Measurements from ENCODE around the gene KRTAP10-6. TPM values are rescaled to one million over a fixed set of nuclear protein-coding genes. Genes with fewer than 3 reads are reported as not detected.
"Not testable (repeated sequence)": the region's sequence is repeated elsewhere in the genome, so short reads cannot be mapped to it uniquely, and the experiment has no call there.

Gene KRTAP10-6
- total RNA-seq, 2 donors from 2014 or later, result not detected

DNA sequence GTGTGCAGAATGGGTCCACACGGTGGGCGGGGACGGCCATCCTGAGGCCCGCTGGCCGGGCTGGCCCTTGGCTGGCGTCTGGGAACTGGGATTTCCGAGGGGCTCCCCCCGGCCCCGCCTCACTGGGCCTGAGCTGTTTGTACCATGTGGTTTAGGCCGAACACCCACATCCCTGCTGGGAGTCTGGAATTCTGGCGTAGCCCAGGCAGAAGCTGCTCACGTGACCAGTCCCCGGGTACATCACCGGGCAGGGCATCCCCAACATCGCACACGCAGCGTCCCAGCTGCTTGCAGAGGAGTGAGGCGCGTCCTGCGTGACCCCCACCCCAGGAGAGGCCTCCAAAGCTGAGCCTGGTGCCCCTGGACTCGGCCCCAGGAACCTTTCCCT is 10.2 kb upstream of the KRTAP10-6 start:
- no peak for ATAC-seq
- DNase-seq, result no peak
- intact Hi-C loops (cut with DNase I, micrococcal nuclease), result no loop called here

GRCh38 chr21:44601596-44602462 is 9.5 kb upstream of the KRTAP10-6 start:
- DNase-seq, result no peak
- ATAC-seq, result no peak
- intact Hi-C loops (cut with DNase I, micrococcal nuclease), result no loop called here

- intact Hi-C loops (cut with DNase I, micrococcal nuclease); DNase-seq; ATAC-seq: not testable (repeated sequence)
These were observed 8.8 kb upstream of the KRTAP10-6 start for GRCh38 chr21:44601091-44601490.

DNA sequence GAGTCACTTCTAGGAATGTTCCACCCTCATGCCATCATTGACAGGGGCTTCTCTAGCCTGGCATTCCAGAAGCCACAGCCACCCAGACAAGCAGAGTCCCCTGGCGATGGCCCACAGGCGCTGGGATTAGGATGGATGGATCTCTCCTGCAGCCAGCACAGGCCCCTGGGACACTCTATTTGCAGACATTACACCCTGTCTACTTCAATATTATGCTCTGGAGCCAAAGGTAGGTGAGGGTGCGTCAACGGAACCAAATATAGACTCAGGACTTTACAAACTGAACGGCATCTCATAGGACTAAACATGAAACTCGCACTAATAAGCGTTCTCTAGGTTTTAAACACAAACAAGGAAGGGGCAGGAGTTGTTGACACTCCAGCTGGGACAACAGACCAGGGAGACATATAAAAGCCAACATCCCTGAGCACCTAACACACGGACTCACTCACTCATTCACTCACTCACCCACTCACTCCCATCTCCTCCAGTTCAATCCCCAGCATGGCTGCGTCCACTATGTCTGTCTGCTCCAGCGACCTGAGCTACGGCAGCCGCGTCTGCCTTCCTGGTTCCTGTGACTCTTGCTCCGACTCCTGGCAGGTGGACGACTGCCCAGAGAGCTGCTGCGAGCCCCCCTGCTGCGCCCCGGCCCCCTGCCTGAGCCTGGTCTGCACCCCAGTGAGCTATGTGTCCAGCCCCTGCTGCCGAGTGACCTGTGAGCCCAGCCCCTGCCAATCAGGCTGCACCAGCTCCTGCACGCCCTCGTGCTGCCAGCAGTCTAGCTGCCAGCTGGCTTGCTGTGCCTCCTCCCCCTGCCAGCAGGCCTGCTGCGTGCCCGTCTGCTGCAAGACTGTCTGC is 8.0 kb upstream of the KRTAP10-6 start, which contains the start of gene KRTAP10-7:
Gene KRTAP10-7 (plus strand): TSS at position 480 of the 861 bp plus-strand sequence. CDS start 25 bp downstream, at position 505.
- intact Hi-C loops (cut with DNase I, micrococcal nuclease); DNase-seq; ATAC-seq: not testable (repeated sequence)

DNA sequence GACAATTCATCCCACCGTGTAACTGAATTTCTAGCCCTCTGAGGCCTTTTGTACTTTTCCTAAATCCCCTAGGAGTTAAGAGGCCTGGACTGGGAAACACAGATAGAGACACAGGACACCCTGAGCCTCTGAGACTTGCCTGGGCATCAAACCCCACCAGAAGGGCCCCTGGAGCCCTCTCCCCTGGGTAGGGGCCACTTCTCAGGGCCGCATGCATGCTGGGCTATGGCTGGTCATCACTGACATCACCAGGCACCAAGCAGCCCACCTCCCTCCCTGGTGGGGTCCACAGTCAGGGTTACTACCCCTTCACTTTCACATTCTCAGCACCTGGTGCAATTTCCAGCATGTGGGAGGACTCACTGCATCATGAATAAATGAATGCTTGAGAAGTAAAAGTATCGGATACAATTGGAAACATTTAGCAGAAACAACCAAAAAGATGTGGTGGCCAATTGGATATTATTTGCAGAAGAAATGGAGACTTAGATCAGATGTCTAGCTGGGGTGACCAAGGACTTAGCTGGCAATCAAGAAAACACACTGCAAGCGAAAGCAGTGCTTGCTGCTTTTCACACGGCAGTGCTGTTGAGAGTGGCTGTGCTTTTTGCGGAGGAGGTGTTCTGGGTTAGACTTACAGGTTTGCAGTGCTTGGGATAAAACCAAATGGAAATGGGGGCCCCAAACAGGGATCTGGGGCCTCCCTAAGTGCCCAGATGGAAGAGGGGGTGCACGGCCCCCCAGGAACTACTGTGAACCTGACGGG is 7.1 kb upstream of the KRTAP10-6 start:
- ATAC-seq (no peak), DNase-seq (no peak)
- intact Hi-C loops (cut with DNase I, micrococcal nuclease), result no loop called here

GRCh38 chr21:44598061-44598460 is 5.8 kb upstream of the KRTAP10-6 start:
- intact Hi-C loops (cut with DNase I, micrococcal nuclease), result no loop called here
- ATAC-seq (no peak), DNase-seq (no peak)

DNA sequence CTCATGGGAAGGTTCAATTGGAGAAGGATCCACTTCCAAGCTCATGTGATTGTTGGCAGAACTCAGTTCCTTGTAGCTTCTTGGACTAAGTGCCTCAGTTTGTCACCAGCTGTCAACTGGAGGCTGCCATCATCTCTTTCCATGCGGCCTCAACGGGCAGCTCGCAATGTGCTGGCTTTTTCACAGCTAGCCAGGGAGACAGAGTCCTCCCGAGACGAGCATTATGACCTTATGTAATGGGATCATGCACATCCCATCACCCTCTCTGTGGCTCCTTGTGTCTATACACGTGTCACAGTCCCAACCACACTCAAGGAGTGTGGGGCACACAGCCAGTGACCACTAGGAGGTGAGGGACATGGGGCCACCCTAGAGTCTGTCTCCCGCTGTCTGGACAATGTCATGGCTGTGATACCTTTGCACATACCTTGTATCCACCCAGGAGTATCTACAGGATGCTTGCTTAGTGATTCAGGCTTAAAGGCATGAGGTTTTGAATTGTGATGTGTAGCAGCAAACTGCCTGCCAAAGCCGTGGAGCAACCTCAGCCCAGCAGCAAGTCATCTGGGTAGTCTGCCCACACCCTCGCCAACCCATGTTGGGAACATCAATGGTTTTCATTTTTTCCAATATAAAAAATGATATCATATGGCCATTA is 3.9 kb upstream of the KRTAP10-6 start:
- DNase-seq (no peak), ATAC-seq (no peak)
- intact Hi-C loops (cut with DNase I, micrococcal nuclease), result no loop called here

- intact Hi-C loops (cut with DNase I, micrococcal nuclease), result no loop called here
- DNase-seq (no peak), ATAC-seq (no peak)
These were observed 3.2 kb upstream of the KRTAP10-6 start for GRCh38 chr21:44595524-44595923.

GRCh38 chr21:44594406-44594916 is 2.2 kb upstream of the KRTAP10-6 start:
- intact Hi-C loops (cut with DNase I, micrococcal nuclease), result no loop called here
- no peak for ATAC-seq
- DNase-seq, result no peak

- ATAC-seq (no peak), DNase-seq (no peak)
- intact Hi-C loops (cut with DNase I, micrococcal nuclease), result no loop called here
These were observed 1.5 kb upstream of the KRTAP10-6 start for GRCh38 chr21:44593598-44594405.

DNA sequence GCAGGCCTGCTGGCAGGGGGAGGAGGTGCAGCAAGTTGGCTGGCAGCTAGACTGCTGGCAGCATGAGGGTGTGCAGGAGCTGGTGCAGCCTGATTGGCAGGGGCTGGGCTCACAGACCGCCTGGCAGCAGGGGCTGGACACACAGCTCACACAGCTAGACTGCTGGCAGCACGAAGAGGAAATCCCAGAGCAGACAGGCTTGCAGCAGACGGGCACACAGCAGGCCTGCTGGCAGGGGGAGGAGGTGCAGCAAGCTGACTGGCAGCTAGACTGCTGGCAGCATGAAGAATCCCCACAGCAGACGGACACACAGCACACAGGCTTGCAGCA is 539 bp downstream of the KRTAP10-6 start:
- intact Hi-C loops (cut with DNase I, micrococcal nuclease); ATAC-seq; DNase-seq: not testable (repeated sequence)

DNA sequence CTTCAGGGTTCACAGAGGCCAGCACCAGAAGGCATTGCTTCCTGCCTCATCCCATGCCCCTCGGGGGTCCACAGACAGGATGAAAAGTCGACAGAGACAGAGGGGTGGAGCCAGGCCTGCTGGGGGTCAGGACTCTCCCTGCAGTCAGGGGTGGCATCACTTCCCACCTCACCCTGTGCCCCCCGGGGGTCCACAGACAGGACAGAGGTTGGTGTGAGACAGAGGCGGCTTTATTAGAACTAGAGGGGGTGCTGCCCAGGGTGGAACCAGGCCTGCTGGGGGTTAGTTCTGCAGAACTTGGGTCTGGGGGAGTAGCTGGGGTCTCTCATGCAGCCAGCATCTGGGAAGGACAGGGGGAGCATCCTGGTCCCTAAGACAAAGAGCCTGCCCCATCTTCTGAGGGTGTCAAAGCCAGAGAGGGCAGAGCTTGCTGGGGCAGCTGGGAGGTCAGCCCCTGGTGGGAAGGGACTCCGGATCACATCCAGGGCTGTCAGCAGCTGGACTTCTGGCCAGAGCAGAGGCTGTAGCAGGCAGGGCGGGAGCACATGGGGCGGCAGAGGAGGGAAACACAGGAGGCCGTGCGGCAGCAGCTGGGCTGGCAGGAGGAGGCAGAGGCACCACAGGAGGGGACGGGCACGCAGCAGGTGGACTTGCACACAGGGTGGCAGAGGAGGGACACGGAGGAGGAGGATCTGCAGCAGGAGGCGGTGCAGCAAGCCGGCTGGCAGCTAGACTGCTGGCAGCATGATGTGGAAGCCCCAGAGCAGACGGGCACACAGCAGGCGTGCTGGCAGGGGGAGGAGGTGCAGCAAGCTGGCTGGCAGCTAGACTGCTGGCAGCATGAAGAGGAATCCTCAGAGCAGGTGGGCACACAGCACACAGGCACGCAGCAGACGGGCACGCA is 1.2 kb downstream of the KRTAP10-6 start:
- ATAC-seq; DNase-seq; intact Hi-C loops (cut with DNase I, micrococcal nuclease): not testable (repeated sequence)

- intact Hi-C loops (cut with DNase I, micrococcal nuclease), result no loop called here
- ATAC-seq, result no peak
- DNase-seq, result no peak
These were observed 2.0 kb downstream of the KRTAP10-6 start for GRCh38 chr21:44590311-44590721.

GRCh38 chr21:44589586-44590305 is 2.6 kb downstream of the KRTAP10-6 start:
- intact Hi-C loops (cut with DNase I, micrococcal nuclease), result no loop called here
- no peak for ATAC-seq
- no peak for DNase-seq

DNA sequence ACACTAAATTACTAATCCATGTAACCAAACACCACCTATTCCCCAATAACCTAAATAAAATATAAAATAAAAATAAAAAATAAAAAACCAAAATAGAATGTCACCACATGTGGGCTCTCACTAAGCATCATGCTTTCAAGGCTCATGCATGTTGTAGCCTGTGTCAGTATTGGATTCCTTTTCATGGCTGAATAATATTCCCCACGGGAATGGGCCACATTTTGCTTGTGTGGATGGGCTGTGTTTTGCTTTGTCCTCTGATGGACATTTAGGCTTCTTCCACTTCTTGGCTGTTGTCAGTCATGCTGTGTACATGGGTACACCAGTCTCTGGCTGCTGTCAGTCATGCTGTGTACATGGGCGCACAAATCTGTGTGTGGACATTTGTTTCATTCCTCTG is 3.2 kb downstream of the KRTAP10-6 start:
- DNase-seq (no peak), ATAC-seq (no peak)
- intact Hi-C loops (cut with DNase I, micrococcal nuclease), result no loop called here

- ATAC-seq (no peak), DNase-seq (no peak)
- intact Hi-C loops (cut with DNase I, micrococcal nuclease), result no loop called here
These were observed 6.4 kb downstream of the KRTAP10-6 start for GRCh38 chr21:44585892-44586291.

Data from left colon (tissue), 2 donors.